Natural killer cell (primary cell): ENCODE data around the gene CDK14. TPM values are rescaled to one million over a fixed set of nuclear protein-coding genes. Genes with fewer than 3 reads are reported as not detected.

Experiments used
- ATAC-seq, 3 donors: fragments of 150-1000 bp in 2 of 3; fragments of 200-7000 bp in 1 of 3; cut with Tn5 transposase; 1 replicate in 1 of 3; 2 replicates in 2 of 3; pipeline ENCODE4 v1.10.0; 2021; ENCODE audit warnings: mild to moderate bottlenecking in 2 of 3, moderate library complexity in 2 of 3
- DNase-seq, 2 donors: peaks; one replicate each; pipeline versions ENCODE4 v3.0.0 to v3.0.0-alpha.2; 2013 to 2021; ENCODE audit warnings: mixed read lengths in 1 of 2
- H3K27ac ChIP-seq: one replicate; pipeline ENCODE4 v1.5.1; 2013; ENCODE audit warnings: mild to moderate bottlenecking, low read length
- H3K27me3 ChIP-seq: one replicate; pipeline ENCODE4 v1.6.1; 2013; ENCODE audit warnings: low read length; ENCODE audit not compliant: control insufficient read depth, insufficient read depth
- H3K36me3 ChIP-seq: one replicate; pipeline ENCODE4 v1.6.1; 2013; ENCODE audit warnings: low read length; ENCODE audit not compliant: control insufficient read depth, insufficient read depth
- H3K4me1 ChIP-seq: one replicate; pipeline ENCODE4 v1.6.1; 2013; ENCODE audit warnings: low read length; ENCODE audit not compliant: control insufficient read depth, insufficient read depth
- H3K4me3 ChIP-seq: one replicate; pipeline ENCODE4 v1.5.1; 2013; ENCODE audit warnings: low read length
- H3K9me3 ChIP-seq: one replicate; pipeline ENCODE4 v1.6.1; 2013; ENCODE audit warnings: low read length; ENCODE audit not compliant: control insufficient read depth, insufficient read depth
- H3K27ac Mint-ChIP-seq, 2 donors: one replicate each; pipeline ENCODE4 v1.8.0; 2022; ENCODE audit warnings: mild to moderate bottlenecking in 2 of 2, mixed read lengths in 2 of 2, moderate library complexity in 1 of 2
- H3K27me3 Mint-ChIP-seq, 2 donors: one replicate each; pipeline ENCODE4 v1.8.0; 2022; ENCODE audit warnings: low read depth in 2 of 2, mixed read lengths in 2 of 2
- H3K36me3 Mint-ChIP-seq: one replicate; pipeline ENCODE4 v1.8.0; 2022; ENCODE audit warnings: mixed read lengths
- H3K4me1 Mint-ChIP-seq, 2 donors: one replicate each; pipeline ENCODE4 v1.8.0; 2022; ENCODE audit warnings: mixed read lengths in 2 of 2
- H3K4me3 Mint-ChIP-seq: one replicate; pipeline ENCODE4 v1.8.0; 2022; ENCODE audit warnings: mild to moderate bottlenecking, moderate library complexity, mixed read lengths
- H3K9me3 Mint-ChIP-seq, 2 donors: one replicate each; pipeline ENCODE4 v1.8.0; 2022; ENCODE audit warnings: mixed read lengths in 2 of 2
- CTCF ChIP-seq: fragments of 200-600 bp; IDR thresholded peaks from one replicate; pipeline ENCODE4 v1.8.0; 2022; ENCODE audit warnings: antibody characterized with exemption
- WGBS: methylation state at CpG from one replicate; pipeline ENCODE4 v1.1.7; 2013; ENCODE audit warnings: missing lambda C conversion rate; ENCODE audit not compliant: insufficient coverage; 5-methylcytosine and 5-hydroxymethylcytosine counted together
- intact Hi-C: fragments of 100-400 bp; cut with micrococcal nuclease; formaldehyde crosslinking; loops from one replicate; pipeline ENCODE4 v1.14.2; 2022
- total RNA-seq, 4 donors: library from RNA; stranded (reverse); fragments of 120-200 nt in 1 of 4; gene quantifications; one replicate each; pipeline versions ENCODE4 v1.2.3 to v1.2.4, GENCODE V29; 2013 to 2022

The CDK14 gene
- total RNA-seq, 3 donors from 2014 or later (not counting 1 experiment from before 2014, with no cell fraction given) = 1.2 to 12.5 (median 1.9) TPM

- no peaks in the 10 kb centered on the region for H3K36me3 Mint-ChIP-seq
- TF ChIP-seq CTCF = no peak
- ATAC-seq (no peak), DNase-seq (no peak)
- no peak overlapping the region for H3K4me3 Mint-ChIP-seq
- H3K4me1 Mint-ChIP-seq = no peaks in the 10 kb centered on the region
- 71% methylated on average over 1 of the region's 2 CpGs for WGBS
- no peak overlapping the region for H3K27ac ChIP-seq
- peaks cover 4% of the 10 kb centered on the region for H3K9me3 ChIP-seq
- H3K4me3 ChIP-seq = no peak overlapping the region
- intact Hi-C loops = no loop called here
- H3K27ac Mint-ChIP-seq = no peak overlapping the region
- H3K27me3 ChIP-seq = no peaks in the 10 kb centered on the region
- H3K4me1 ChIP-seq = no peaks in the 10 kb centered on the region
- H3K9me3 Mint-ChIP-seq = peaks cover 21 to 22% of the 10 kb centered on the region in 2 donors
- H3K27me3 Mint-ChIP-seq = no peaks in the 10 kb centered on the region
- H3K36me3 ChIP-seq = no peaks in the 10 kb centered on the region
Measured at GRCh38 chr7:90817846-90818245, 221.7 kb downstream of the CDK14 start.

- no CpG with 5 or more reads among the region's 1 CpG for WGBS
- no peak overlapping the region for H3K27ac Mint-ChIP-seq
- H3K27me3 Mint-ChIP-seq = no peaks in the 10 kb centered on the region
Measured at GRCh38 chr7:90818341-90818740, 222.2 kb downstream of the CDK14 start.

GRCh38 chr7:90821961-90822620 lies 226.0 kb downstream of the CDK14 start:
- no peak for TF ChIP-seq CTCF
- no peaks in the 10 kb centered on the region for H3K4me1 ChIP-seq
- no peak overlapping the region for H3K4me3 Mint-ChIP-seq
- peaks cover 4% of the 10 kb centered on the region for H3K9me3 ChIP-seq
- H3K36me3 Mint-ChIP-seq = no peaks in the 10 kb centered on the region
- peaks cover 14 to 19% of the 10 kb centered on the region in 2 donors for H3K9me3 Mint-ChIP-seq
- intact Hi-C loops = no loop called here
- 92% methylated on average over 3 of the region's 4 CpGs for WGBS
- H3K4me1 Mint-ChIP-seq = no peaks in the 10 kb centered on the region
- no peak overlapping the region for H3K4me3 ChIP-seq
- no peaks in the 10 kb centered on the region for H3K36me3 ChIP-seq
- no peaks in the 10 kb centered on the region for H3K27me3 Mint-ChIP-seq
- H3K27ac ChIP-seq = no peak overlapping the region
- H3K27ac Mint-ChIP-seq = no peak overlapping the region
- ATAC-seq = no peak
- no peak for DNase-seq
- no peaks in the 10 kb centered on the region for H3K27me3 ChIP-seq

More at GRCh38 chr7:90818341-90818740, 222.2 kb downstream of the CDK14 start:
- H3K9me3 ChIP-seq = peaks cover 4% of the 10 kb centered on the region
- H3K4me1 ChIP-seq = no peaks in the 10 kb centered on the region
- ATAC-seq (no peak), DNase-seq (no peak)
- no peaks in the 10 kb centered on the region for H3K27me3 ChIP-seq
- intact Hi-C loops = no loop called here
- no peak overlapping the region for H3K4me3 ChIP-seq
- no peak overlapping the region for H3K27ac ChIP-seq
- no peaks in the 10 kb centered on the region for H3K4me1 Mint-ChIP-seq
- H3K4me3 Mint-ChIP-seq = no peak overlapping the region
- no peaks in the 10 kb centered on the region for H3K36me3 Mint-ChIP-seq
- no peak for TF ChIP-seq CTCF
- no peaks in the 10 kb centered on the region for H3K36me3 ChIP-seq
- peaks cover 21 to 22% of the 10 kb centered on the region in 2 donors for H3K9me3 Mint-ChIP-seq
